Measurements from ENCODE around the gene SCFD1.
"Not testable (repeated sequence)": the region's sequence is repeated elsewhere in the genome, so short reads cannot be mapped to it uniquely, and the experiment has no call there.

Gene SCFD1

DNA sequence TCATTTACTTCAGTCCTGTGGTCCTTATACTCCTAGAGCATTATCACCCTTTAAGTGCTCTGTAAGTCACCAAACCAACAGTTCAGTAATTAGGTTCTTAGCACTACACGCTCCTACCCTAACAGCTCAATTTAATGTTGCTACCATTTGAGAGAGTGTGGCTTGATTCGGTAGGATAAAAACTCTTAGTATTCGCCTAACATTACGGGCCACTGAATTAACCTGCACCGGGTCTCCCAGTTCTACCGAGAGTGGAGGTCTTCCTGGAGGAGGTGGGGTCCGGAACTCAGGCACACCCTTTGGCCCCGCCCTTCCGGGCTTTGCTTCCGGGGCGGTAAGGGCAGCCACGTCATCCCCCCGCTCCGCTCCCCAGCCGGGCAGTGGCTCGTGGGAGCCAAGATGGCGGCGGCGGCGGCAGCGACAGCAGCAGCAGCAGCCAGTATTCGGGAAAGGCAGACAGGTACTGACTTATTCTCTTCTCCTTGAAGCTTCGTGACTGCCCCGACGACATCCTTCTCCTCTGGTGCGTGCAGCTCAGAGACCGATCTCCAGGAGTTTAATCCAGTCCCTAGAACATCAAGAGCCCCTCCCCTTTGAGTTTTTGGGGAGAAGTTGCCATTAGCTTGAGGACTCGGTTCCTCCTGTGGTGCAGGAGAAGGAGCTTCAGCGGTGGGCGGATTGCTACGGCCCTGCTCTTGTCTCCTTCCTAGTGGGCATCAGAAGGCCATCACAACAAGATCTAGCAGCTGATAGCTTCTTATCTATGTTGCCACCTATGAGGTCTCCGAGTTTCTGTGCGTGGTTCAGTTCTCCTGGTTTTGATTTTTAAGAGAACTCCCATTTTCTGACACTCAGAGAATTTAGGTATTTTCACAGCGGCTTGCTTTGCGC is at the start of gene SCFD1:
Gene SCFD1, plus strand, starts transcription at position 380 of the 891 bp plus-strand sequence. Its CDS starts 20 bp downstream, at position 400.
- DNase-seq = peak; percentile 93

- DNase-seq = no peak
Measured at GRCh38 chr14:30572771-30573170, 49.3 kb upstream of the SCFD1 start.

- DNase-seq = no peak
Measured at GRCh38 chr14:30573226-30573814, 48.8 kb upstream of the SCFD1 start.

GRCh38 chr14:30573966-30574365 is 48.2 kb upstream of the SCFD1 start:
- no peak for DNase-seq

DNA sequence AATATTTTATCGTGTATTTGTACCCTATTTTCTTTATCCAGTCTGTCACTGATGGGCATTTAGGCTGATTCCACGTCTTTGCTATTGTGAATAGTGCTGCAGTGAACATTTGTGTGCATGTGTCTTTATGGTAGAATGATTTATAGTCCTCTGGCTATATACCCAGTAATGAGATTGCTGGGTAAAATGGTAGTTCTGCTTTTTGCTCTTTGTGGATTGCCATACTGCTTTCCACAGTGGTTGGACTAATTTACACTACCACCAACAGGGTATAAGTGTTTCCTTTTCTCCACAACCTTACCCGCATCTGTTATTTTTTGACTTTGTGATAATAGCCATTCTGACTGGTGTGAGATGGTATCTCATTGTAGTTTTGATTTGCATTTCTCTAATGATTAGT is 47.3 kb upstream of the SCFD1 start:
- DNase-seq = not testable (repeated sequence)

- DNase-seq = not testable (repeated sequence)
Measured at GRCh38 chr14:30576333-30576732, 45.8 kb upstream of the SCFD1 start.

GRCh38 chr14:30580616-30581282 is 41.4 kb upstream of the SCFD1 start:
- DNase-seq = no peak

DNA sequence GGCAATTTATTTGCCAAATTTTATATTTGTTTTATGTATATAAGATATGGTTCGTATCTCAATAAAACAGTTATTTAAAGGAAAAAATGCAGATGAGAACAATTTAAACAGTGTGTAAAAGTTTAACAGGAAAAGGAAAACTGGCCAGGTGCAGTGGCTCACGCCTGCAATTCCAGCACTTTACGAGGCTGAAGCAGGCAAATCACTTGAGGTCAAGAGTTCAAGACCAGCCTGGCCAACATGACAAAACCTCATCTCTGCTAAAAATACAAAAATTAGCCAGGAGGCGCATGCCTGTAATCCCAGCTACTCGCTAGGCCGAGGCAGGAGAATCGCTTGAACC is 40.9 kb upstream of the SCFD1 start:
- DNase-seq = no peak

DNA sequence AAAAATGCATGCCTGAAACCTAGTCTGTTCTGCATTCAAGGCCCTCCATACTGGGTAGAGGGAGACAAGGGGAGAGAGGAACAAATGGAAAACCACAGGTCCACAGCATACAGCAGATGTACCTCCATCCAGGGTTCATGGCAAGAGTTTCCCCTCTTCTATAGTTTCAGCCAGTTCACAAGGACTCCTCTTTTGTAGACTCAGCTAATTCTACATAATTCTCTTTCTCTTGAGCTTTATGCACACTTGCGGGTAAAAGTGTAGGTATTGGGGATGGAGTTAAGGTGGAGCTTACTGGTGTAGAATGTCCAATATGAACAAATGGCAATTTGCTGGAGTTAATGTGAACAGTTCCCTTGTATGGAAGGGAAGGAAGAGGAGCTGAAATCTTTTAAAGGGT is 39.7 kb upstream of the SCFD1 start:
- no peak for DNase-seq

- no peak for DNase-seq
Measured at GRCh38 chr14:30584058-30584630, 38.0 kb upstream of the SCFD1 start.

DNA sequence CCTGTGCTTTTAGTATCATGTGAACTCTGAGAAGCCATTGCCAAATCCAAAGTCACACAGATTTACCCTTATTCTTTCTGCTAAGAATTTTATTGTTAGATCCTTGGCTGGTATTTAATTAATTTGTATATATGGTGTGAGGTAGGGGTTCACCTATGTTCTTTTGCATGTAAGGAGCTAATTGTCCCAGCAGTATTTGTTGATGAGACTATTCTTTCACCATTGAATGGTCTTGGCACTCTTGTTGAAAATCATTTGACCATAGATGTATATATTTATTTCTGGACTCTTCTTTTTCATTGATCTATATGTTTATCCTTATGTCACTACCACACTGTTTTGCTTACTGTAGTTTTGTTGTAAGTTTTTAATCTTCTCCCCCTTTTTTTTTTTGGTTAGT is 36.9 kb upstream of the SCFD1 start:
- DNase-seq = no peak

DNA sequence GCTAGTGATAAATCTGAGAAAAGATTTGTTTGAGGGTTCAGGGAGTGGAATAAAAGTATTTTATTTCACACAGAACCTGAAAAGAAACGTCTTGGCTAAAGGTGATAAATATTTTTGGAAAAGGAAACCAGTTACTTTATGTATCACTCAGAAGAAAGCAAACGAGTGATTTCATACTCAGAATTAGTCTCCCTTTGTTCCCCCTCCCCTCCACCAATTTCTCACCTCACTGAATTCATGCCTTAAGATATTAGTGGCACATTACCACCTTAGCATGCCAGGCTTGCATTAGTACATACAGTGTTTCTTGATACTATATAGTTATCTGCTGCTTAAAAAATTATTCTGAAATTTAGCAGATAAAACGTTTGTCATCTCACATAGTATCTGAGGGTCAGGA is 35.0 kb upstream of the SCFD1 start:
- no peak for DNase-seq

GRCh38 chr14:30588873-30589272 is 33.2 kb upstream of the SCFD1 start:
- no peak for DNase-seq

- DNase-seq = no peak
Measured at GRCh38 chr14:30596935-30597334, 25.2 kb upstream of the SCFD1 start.

GRCh38 chr14:30597504-30597903 is 24.6 kb upstream of the SCFD1 start:
- DNase-seq = no peak

DNA sequence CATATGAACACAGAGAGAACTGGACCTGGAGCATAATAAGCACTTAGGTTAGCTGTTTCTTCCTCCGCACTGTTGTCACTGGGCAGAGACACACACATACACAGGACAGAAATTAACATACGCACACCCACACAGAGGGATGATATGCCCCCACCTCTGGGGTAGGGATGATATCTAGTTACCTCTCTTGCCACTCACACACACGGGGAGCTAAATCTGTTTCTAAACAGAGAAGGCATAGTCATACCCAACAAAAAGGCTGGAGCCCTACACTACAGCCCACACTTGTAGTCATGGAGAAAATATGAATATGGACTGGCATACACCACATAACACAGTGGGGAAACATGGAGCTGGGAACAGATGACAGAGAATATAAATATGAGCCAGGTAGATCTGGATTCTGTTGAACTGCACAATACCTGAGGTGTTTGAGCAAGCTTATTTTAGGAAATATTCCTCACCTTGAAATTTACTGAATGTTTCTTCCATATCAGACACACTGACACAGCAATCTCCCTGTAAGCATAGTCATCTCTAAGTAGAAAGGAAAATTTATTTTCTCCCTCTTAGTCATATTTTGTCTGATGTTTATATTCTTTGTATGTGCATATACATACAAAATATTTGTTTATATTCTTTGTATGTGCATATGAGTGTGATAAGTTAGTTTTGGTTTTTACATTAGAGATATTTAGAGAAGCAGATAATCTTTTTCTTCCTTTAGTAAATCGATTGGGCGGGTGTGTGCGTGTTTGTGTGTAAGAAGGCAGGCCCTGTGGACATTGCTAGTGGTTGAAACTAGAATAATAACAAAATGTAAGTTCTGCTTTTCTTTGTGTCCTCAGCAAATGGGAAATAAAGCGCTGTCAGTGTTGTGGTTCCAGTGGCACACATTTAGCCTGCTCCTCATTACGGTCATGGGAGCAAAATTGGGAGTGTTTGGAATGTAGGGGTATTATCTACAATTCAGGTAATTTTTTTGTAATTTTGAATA is 20.9 kb upstream of the SCFD1 start:
- no peak for DNase-seq

DNA sequence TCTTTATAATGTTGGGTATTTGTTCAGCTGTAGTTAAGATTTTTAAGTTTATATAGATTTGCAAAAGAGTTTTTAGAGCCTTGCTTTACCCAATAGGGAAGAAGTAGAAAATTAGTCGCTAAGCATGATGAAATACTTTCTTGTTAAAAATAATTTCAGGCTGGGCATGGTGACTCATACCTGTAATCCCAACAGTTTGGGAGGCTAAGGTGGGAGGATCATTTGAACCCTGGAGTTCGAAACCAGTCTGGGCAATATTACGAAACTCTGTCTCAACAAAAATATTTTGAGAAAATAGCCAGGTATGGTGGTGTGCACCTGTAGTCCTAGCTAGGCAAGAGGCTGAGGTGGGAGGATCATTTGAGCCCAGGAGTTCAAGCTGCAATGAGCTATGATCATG is 18.7 kb upstream of the SCFD1 start:
- DNase-seq = no peak

DNA sequence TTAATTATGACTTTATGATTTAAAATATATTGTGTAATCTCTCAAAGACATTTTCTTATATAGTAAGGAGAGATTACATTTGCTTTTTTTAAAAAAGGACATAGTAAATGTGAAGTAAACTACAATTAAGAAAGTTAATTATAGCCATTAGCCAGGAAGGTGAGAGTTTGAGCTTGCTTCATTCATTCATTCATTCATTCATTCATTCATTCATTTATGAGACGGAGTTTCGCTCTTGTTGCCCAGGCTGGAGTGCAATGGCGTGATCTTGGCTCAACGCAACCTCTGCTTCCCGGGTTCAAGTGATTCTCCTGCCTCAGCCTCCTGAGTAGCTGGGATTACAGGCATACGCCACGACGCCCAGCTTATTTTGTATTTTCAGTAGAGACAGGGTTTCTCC is 17.4 kb upstream of the SCFD1 start:
- not testable (repeated sequence) for DNase-seq

- DNase-seq = no peak
Measured at GRCh38 chr14:30607156-30607780, 14.9 kb upstream of the SCFD1 start.

DNA sequence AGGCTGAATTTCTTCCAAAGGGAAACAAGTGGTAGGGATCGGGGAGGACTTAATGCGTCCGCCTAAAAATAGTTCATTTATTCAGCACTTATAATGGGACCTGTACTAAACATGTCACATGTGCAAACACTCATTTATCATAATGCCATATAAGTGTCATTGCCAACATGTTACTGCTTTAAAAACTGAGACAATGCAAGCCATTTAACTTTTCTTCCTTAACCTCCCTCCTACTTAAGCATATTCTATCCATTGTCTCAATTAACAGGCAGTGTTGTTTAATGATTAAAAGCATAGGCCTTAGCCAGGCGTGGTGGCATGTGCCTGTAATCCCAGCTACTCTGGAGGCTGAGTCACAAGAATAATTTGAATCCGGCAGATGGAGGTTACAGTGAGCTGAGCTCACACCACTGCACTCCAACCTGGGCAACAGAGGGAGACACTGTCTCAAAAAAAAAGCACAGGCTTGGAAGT is 13.5 kb upstream of the SCFD1 start:
- DNase-seq = no peak

DNA sequence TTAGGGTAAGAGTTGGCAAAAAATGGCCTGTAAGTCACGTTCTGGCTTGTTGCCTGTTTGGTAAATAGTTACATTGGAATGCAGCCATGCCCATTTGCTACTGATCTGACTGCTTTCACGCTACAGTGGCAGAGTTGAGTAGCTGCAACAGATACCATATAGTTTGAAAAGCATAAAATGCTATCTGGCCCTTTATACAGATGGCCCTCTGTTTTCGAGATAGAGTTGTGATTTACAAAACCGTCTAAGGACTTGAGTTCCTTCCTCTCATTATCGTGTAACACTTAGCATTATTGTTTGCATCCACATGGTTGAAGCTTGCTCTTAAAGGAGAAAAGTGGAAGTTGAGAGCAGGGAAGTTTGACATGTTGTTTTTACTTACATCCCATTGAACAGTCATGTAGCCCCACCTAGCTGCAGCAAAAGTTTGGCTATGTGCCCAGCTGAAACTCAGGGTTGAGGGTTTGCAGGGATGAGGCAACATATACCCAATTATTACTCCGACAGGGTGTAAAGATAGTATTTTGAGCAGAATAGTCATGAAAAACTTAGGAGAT is 11.3 kb upstream of the SCFD1 start:
- DNase-seq = no peak
